Measurements from ENCODE around the gene MORN1. TPM values are rescaled to one million over a fixed set of nuclear protein-coding genes. Genes with fewer than 3 reads are reported as not detected.

Gene MORN1
- total RNA-seq, 1 donor from 2014 or later: 19.0 TPM

DNA sequence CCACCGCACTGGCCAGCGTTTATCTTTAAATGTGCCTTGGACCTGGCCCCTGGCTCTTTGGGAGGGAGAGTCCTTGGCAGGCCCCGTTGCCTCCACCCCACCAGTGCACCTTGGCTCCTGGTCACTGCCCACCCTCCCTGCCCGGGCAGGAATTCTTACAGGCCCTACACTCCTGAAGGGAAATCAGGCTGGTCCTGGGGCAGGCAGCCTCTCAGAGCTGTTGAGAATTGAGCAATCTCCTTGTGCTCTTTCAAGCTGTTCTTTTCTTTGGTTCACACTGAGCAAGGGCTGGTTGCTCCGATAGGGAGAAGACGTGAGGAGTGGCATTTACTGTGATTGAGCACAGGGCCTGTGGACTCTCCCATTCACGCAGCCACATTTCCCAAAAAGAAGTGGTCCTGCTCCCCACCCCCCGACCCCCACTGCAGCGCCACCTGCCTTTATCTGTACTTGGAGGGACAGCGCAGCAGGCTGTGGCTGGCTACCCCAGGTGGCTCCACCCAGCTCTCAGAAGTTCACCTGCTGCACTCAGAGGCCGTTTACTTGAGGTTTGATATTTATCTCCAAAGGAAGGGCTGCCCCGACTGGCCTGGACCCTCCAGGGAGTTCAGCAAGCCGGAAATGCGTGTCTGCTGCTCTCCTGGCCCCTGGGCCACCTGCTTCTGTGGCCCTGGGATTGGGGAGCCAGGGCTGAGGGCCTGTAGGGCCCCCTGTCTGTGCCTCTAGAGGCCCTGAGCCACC is 115.4 kb downstream of the MORN1 start:
- no peak for DNase-seq (ENCODE audit: low spot score)

DNA sequence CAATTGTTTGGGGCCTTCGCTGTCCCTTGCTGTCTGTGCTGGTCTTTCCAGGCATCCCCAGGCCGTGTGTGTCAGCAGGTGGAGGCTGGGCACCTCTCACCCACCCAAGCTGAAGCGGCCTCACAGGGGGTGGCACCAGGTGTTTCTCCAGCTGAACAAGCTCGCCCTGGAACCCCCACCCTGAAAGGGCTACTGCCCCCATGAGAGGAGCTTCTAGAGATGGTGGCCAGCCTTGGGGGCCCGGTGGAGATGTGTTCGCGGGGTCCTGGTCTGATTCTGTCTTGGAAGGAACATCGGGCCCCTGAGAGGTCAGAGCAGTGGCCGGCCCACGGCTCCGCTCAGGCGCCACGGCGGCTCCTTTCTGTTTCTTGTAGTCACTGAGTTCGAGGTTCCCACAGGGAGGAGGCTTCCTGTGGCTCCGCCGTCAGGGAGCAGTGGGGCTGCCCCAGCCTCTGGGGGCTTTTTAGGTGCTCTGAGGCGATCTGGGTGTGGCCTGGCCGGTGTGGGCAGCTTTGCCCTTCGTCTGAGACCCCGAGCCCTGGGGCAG is 116.4 kb downstream of the MORN1 start:
- DNase-seq (ENCODE audit: low spot score): no peak

DNA sequence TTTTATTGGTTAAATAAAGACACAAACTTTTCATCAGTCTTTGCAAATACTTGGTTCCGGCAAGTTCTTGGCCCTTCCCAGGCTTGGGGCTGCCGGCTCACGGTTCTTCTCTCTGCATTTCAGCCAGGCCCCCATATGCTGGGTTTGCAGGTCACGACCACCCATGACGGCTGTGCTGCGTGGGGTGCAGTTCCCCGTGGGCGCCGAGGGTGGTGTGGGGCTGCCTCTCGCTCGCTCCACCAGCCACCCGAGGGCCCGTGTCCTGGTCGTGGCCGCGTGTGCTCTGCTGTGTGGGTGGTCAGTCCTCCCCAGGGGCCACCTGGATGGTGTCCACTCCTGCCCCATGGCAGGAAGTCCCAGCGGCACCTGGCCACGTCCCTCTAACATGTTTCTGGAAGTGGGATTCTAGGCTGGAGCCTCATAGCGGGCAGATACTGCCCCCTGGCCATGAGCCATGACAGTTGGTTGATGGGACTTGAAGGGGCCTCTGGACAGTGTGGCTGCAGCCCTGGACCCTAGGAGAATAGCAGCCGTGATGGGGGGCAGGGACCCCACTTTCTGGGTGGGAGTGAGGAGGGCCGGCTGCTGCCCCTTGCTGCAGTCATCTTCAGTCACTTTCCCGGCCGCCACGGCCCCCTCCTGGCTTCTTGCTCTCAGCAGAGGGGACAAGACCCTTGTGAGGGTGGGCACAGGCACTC is 117.0 kb downstream of the MORN1 start:
- no peak for DNase-seq (ENCODE audit: low spot score)

DNA sequence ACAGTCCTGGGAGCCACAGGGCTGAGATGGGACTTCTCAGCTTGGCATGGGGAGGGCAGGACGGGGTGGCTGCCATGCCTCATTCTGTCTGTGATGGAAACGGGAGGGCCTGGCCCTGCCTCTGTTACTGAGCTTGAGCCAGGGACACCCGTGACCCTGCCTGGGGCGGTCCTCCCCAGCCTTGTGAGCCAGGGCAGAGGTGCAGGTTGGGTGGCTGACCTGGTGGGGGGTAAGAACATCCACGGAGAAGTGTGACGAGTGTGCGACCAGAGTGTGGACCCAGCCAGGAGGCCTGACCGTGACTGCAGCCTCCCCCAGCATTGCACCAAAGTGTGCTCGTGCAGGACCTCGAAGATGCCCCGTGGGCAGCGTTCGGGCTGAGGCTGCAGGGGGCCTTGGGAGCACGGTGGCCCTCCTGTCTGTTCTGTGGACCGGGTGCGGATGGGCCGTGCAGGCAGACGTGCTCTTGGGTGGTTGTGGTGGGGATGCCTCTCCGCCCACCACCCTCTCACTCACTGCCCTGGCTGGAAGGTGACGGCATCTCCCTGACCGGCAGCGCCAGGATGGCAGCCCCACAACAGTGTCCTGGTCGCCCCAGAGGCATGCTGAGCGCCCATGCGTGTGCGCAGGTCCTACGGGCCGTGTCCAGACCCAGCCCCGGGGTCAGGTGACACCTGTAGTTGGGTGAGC is 117.8 kb downstream of the MORN1 start:
- DNase-seq (ENCODE audit: low spot score): no peak

DNA sequence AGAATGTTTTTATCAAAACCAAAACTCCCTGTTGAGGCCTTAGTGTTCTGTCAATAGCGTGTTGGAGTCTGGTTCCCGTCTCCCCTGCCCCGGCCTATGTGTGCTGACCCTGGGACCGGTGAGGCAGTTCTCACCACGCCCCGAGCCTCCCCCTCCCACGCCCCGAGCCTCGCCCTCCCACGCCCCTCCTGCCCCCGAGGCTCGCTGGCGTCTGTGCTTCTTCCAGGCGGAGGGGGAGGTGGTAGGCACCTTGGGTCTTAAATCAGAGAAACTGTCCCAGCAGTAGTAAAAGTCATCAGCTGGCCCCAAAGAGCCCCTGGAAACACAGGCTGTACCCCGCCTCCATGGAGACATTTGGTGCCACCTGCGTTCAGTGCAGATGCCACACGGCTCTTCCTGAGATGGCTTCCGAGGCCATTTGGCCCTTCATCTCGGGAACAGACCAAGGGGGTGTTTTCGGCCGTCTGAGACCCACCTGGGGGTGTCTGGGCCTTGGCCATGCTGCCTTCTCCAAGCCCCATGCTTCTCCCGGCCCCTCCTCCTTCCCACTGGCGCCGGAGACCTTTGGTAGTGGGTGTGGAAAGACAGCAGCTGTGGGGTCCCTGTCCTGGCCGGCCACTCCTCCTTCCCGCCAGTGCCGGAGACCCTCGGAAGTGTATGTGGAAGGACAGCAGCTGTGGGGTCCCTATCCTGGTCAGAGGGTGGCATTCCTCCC is 118.5 kb downstream of the MORN1 start:
- no peak for DNase-seq (ENCODE audit: low spot score)

DNA sequence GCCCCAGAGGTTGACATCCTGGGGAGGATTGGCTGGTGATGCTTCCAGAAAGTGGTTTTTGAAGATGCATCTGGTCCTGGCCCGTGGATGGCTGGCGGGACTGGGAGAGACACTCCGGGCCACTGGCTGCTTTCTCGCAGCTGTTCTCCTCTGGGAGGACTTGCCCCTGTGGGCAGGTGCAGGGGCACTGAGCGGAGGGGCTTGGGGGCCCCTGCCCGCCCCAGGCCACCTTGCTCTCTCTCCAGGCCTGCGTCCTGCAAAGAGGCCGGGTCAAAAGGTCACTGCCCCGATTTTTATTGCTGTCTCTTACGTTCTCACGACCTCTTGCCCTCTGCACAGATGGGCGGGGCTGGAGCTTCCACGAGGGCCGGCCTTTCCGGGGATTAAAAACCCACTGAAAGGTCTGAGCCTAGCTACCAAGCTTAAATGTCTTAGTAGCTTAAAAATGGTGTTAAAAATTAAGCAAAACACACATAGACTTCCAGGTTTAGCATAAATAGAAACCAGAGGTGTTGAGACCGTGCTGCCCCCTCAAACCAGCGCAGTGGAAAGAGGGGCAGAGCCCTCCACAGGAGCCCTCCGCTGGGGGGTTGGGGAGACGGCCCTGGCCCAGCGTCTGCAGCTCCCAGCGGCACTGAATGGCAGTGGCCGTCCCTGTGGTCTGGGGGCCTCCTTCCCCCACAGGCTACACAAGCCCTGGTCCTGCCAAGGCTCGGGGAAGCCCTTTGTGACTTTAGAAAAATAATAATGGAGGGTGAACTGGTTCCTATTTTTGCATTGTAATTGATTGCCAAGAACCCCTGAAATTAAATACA is 119.3 kb downstream of the MORN1 start:
- no peak for DNase-seq (ENCODE audit: low spot score)

Other genes with a start within 250 kb of the MORN1 start
- gene FAAP20, start 196.8 kb downstream of the MORN1 start, total RNA-seq: 52.3 TPM
- gene SKI, start 163.2 kb downstream of the MORN1 start, total RNA-seq: 77.5 TPM
- gene RER1, start 287 bp upstream of the MORN1 start, total RNA-seq: 141 TPM
- gene PEX10, start 21.0 kb upstream of the MORN1 start, total RNA-seq: 30.7 TPM
- gene PLCH2, start 84.7 kb upstream of the MORN1 start, total RNA-seq: 90.0 TPM
- gene PANK4, start 135.0 kb upstream of the MORN1 start, total RNA-seq: 29.9 TPM
- 0.57 TPM for gene HES5, start 138.7 kb upstream of the MORN1 start, total RNA-seq
- gene TNFRSF14, start 164.8 kb upstream of the MORN1 start, total RNA-seq: 160 TPM
- gene PRXL2B, start 195.2 kb upstream of the MORN1 start, total RNA-seq: 37.1 TPM
- gene MMEL1, start 241.5 kb upstream of the MORN1 start, total RNA-seq: 18.1 TPM

Measured in ureter (tissue), 1 donor.